HepG2 (cell line): Measurements from ENCODE around the gene VWA7. TPM values are rescaled to one million over a fixed set of nuclear protein-coding genes. Genes with fewer than 3 reads are reported as not detected.
A peak's percentile ranks its signal among the peaks of the same experiment; 100 is the strongest.

Experiments used
- CHD2 ChIP-seq: IDR thresholded peaks from 2 replicates; pipeline ENCODE4 v1.6.1; 2011; ENCODE audit warnings: low read depth, low read length, improper control_type of control experiment
- EP300 ChIP-seq, 3 experiments: sonication (generic) in 1 of 3; formaldehyde crosslinking in 1 of 3; IDR thresholded peaks; 2 replicates each; pipeline versions ENCODE4 v1.5.1 to v1.6.1; 2011 to 2020; ENCODE audit warnings: low read depth in 2 of 3, low read length in 2 of 3, borderline replicate concordance in 1 of 3, improper control_type of control experiment in 1 of 3, mild to moderate bottlenecking in 1 of 3, missing genetic modification reagents in 1 of 3, moderate library complexity in 1 of 3
- GLI4 ChIP-seq: sonication (generic); formaldehyde crosslinking; IDR thresholded peaks from 2 replicates; pipeline ENCODE4 v1.5.1; 2020; ENCODE audit warnings: missing genetic modification reagents, mild to moderate bottlenecking, moderate library complexity, borderline replicate concordance
- GTF3A ChIP-seq: sonication (generic); formaldehyde crosslinking; conservative IDR thresholded peaks from 2 replicates; pipeline ENCODE4 v1.4.0; 2020; ENCODE audit warnings: mild to moderate bottlenecking, missing genetic modification reagents
- KLF16 ChIP-seq, 2 experiments: sonication (generic) in 1 of 2; formaldehyde crosslinking in 1 of 2; IDR thresholded peaks; 2 replicates each; pipeline versions ENCODE4 v1.6.1 to v1.8.0; 2016 to 2023; ENCODE audit warnings: missing genetic modification reagents in 2 of 2, missing compliant biosample characterization in 1 of 2
- MEIS2 ChIP-seq: sonication (generic); formaldehyde crosslinking; IDR thresholded peaks from 2 replicates; pipeline ENCODE4 v1.9.0; 2021; ENCODE audit warnings: mild to moderate bottlenecking, missing genetic modification reagents
- RXRA ChIP-seq: sonication (generic); formaldehyde crosslinking; IDR thresholded peaks from 2 replicates; pipeline ENCODE4 v1.5.1; 2020; ENCODE audit warnings: missing genetic modification reagents
- SP1 ChIP-seq, 2 experiments: fragments of 450-650 bp in 1 of 2; sonication (generic) in 1 of 2; formaldehyde crosslinking in 1 of 2; IDR thresholded peaks; 2 replicates each; pipeline versions ENCODE4 v1.4.0 to v1.6.1; 2016 to 2020; ENCODE audit warnings: missing genetic modification reagents in 1 of 2
- ZFP36 ChIP-seq: fragments of 150-350 bp; IDR thresholded peaks from 2 replicates; pipeline ENCODE4 v1.6.1; 2018; ENCODE audit warnings: borderline replicate concordance, low read length, low read depth; ENCODE audit not compliant: partially characterized antibody
- ZNF235 ChIP-seq: sonication (generic); formaldehyde crosslinking; IDR thresholded peaks from 2 replicates; pipeline ENCODE4 v1.8.1; 2023; ENCODE audit warnings: mild to moderate bottlenecking, missing genetic modification reagents, borderline replicate concordance
- ZNF430 ChIP-seq: sonication (generic); formaldehyde crosslinking; IDR thresholded peaks from 2 replicates; pipeline ENCODE4 v1.9.0; 2021; ENCODE audit warnings: mild to moderate bottlenecking, missing genetic modification reagents
- ZNF570 ChIP-seq: sonication (generic); formaldehyde crosslinking; IDR thresholded peaks from 2 replicates; pipeline ENCODE4 v1.4.0; 2020; ENCODE audit warnings: mild to moderate bottlenecking, missing genetic modification reagents, borderline replicate concordance
- polyA plus RNA-seq, 8 experiments: library from polyadenylated mRNA; depleted of rRNA in 3 of 8; stranded (reverse) in 7 of 8; unstranded in 1 of 8; fragments of >200 nt; fragmentation: Illumina TruSeq in 4 of 8; extraction: Trizol in 4 of 8; gene quantifications; 2 replicates each; pipeline versions ENCODE4 v1.2.1 to v1.2.3, GENCODE V29; 2011 to 2016; ENCODE audit warnings: low read depth in 4 of 8, missing spikeins in 1 of 8, mixed read lengths in 1 of 8; ENCODE audit not compliant: insufficient read depth in 1 of 8
- total RNA-seq, 5 experiments: library from RNA; depleted of rRNA; stranded (reverse); fragments of >200 nt; fragmentation: Illumina TruSeq; extraction: Trizol; gene quantifications; 2 replicates each; pipeline ENCODE4 v1.2.3, GENCODE V29; 2016; ENCODE audit warnings: low read depth in 1 of 5
- TF ChIP-seq, protein P1 (sequence below): sonication (generic); formaldehyde crosslinking; IDR thresholded peaks from 2 replicates; pipeline ENCODE4 v1.4.0; 2020; ENCODE audit warnings: missing genetic modification reagents
- TF ChIP-seq, protein P2 (sequence below): sonication (generic); formaldehyde crosslinking; IDR thresholded peaks from 2 replicates; pipeline ENCODE4 v1.5.0; 2020; ENCODE audit warnings: missing genetic modification reagents
- TF ChIP-seq, protein P3 (sequence below): sonication (generic); formaldehyde crosslinking; IDR thresholded peaks from 2 replicates; pipeline ENCODE4 v1.5.0; 2020; ENCODE audit warnings: mild to moderate bottlenecking, missing genetic modification reagents, borderline replicate concordance

Gene VWA7
- total and polyA plus RNA-seq, 2 of the 13 experiments (the other 11 are each of a cell fraction or from before 2014, with no cell fraction given) = 0.86 to 3.3 TPM

DNA sequence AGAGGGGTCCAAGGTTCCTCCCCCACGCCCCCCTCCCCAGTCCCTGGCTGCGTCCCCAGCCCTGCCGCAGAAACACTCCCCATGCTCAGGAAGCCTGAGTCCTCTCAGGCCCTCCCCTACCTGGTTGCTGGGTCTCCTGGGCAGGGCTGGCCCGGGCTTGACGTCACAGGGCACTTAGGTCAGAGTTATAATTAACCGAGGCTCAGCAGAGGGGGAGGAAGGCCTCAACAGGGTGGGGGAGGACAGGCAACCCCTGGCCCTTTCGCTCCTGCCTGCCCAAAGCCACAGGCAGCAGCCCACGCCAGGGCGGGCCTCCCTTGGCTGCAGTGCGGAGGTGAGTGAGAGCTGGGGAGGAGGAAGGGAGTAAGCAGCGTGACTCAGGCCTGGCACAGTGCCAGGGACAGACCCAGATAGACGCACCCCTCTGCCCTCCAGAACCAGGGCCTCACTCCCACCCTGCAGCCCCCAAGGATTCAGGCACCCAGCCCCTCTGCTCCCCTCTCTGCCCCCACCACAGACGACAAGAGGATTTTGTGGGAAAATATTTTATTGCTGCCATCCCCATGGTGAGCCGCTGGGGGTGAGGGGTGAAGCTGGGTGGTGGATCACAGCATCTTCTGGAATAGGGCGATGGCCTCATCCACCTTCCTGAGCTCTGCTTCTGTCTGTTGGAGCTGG is at the start of gene VWA7 (continued):
- TF ChIP-seq RXRA (CRISPR knock-in tag) (peak; percentile 81), ZNF430 (CRISPR knock-in tag) (0 out of 2 replicates have a peak, but pooled peaks have one; percentile 72), ZFP36 (no peak), MEIS2 (CRISPR knock-in tag) (peak; percentile 16; the same call in 1 of the 2 replicates), ZNF570 (CRISPR knock-in tag) (no peak), EP300 (IDR thresholded peaks at IDR 0.05; ENCODE audit: low read depth in 2 of 2, low read length in 2 of 2) (peak in 1 of 2 experiments; percentile 45; a peak in 1 of 4 replicates), EP300 (CRISPR knock-in tag; IDR thresholded peaks at IDR 0.05; ENCODE audit: borderline replicate concordance) (peak; percentile 63), ZNF235 (CRISPR knock-in tag) (no peak), CHD2 (0 out of 2 replicates have a peak, but pooled peaks have one; percentile 11), GTF3A (CRISPR knock-in tag) (no peak), GLI4 (CRISPR knock-in tag) (0 out of 2 replicates have a peak, but pooled peaks have one; percentile 50), SP1 (IDR thresholded peaks at IDR 0.05) (no peak), SP1 (CRISPR knock-in tag; IDR thresholded peaks at IDR 0.05) (peak; percentile 49; the same call in 1 of the 2 replicates), KLF16 (CRISPR knock-in tag; IDR thresholded peaks at IDR 0.05) (peak in 1 of 2 experiments; percentile 77; a peak in 2 of 4 replicates)
- TF ChIP-seq, protein P1, sequence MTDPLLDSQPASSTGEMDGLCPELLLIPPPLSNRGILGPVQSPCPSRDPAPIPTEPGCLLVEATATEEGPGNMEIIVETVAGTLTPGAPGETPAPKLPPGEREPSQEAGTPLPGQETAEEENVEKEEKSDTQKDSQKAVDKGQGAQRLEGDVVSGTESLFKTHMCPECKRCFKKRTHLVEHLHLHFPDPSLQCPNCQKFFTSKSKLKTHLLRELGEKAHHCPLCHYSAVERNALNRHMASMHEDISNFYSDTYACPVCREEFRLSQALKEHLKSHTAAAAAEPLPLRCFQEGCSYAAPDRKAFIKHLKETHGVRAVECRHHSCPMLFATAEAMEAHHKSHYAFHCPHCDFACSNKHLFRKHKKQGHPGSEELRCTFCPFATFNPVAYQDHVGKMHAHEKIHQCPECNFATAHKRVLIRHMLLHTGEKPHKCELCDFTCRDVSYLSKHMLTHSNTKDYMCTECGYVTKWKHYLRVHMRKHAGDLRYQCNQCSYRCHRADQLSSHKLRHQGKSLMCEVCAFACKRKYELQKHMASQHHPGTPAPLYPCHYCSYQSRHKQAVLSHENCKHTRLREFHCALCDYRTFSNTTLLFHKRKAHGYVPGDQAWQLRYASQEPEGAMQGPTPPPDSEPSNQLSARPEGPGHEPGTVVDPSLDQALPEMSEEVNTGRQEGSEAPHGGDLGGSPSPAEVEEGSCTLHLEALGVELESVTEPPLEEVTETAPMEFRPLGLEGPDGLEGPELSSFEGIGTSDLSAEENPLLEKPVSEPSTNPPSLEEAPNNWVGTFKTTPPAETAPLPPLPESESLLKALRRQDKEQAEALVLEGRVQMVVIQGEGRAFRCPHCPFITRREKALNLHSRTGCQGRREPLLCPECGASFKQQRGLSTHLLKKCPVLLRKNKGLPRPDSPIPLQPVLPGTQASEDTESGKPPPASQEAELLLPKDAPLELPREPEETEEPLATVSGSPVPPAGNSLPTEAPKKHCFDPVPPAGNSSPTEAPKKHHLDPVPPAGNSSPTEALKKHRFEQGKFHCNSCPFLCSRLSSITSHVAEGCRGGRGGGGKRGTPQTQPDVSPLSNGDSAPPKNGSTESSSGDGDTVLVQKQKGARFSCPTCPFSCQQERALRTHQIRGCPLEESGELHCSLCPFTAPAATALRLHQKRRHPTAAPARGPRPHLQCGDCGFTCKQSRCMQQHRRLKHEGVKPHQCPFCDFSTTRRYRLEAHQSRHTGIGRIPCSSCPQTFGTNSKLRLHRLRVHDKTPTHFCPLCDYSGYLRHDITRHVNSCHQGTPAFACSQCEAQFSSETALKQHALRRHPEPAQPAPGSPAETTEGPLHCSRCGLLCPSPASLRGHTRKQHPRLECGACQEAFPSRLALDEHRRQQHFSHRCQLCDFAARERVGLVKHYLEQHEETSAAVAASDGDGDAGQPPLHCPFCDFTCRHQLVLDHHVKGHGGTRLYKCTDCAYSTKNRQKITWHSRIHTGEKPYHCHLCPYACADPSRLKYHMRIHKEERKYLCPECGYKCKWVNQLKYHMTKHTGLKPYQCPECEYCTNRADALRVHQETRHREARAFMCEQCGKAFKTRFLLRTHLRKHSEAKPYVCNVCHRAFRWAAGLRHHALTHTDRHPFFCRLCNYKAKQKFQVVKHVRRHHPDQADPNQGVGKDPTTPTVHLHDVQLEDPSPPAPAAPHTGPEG (CRISPR knock-in tag) = no peak
- TF ChIP-seq, protein P2, sequence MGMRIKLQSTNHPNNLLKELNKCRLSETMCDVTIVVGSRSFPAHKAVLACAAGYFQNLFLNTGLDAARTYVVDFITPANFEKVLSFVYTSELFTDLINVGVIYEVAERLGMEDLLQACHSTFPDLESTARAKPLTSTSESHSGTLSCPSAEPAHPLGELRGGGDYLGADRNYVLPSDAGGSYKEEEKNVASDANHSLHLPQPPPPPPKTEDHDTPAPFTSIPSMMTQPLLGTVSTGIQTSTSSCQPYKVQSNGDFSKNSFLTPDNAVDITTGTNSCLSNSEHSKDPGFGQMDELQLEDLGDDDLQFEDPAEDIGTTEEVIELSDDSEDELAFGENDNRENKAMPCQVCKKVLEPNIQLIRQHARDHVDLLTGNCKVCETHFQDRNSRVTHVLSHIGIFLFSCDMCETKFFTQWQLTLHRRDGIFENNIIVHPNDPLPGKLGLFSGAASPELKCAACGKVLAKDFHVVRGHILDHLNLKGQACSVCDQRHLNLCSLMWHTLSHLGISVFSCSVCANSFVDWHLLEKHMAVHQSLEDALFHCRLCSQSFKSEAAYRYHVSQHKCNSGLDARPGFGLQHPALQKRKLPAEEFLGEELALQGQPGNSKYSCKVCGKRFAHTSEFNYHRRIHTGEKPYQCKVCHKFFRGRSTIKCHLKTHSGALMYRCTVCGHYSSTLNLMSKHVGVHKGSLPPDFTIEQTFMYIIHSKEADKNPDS (CRISPR knock-in tag) = no peak
- TF ChIP-seq, protein P3, sequence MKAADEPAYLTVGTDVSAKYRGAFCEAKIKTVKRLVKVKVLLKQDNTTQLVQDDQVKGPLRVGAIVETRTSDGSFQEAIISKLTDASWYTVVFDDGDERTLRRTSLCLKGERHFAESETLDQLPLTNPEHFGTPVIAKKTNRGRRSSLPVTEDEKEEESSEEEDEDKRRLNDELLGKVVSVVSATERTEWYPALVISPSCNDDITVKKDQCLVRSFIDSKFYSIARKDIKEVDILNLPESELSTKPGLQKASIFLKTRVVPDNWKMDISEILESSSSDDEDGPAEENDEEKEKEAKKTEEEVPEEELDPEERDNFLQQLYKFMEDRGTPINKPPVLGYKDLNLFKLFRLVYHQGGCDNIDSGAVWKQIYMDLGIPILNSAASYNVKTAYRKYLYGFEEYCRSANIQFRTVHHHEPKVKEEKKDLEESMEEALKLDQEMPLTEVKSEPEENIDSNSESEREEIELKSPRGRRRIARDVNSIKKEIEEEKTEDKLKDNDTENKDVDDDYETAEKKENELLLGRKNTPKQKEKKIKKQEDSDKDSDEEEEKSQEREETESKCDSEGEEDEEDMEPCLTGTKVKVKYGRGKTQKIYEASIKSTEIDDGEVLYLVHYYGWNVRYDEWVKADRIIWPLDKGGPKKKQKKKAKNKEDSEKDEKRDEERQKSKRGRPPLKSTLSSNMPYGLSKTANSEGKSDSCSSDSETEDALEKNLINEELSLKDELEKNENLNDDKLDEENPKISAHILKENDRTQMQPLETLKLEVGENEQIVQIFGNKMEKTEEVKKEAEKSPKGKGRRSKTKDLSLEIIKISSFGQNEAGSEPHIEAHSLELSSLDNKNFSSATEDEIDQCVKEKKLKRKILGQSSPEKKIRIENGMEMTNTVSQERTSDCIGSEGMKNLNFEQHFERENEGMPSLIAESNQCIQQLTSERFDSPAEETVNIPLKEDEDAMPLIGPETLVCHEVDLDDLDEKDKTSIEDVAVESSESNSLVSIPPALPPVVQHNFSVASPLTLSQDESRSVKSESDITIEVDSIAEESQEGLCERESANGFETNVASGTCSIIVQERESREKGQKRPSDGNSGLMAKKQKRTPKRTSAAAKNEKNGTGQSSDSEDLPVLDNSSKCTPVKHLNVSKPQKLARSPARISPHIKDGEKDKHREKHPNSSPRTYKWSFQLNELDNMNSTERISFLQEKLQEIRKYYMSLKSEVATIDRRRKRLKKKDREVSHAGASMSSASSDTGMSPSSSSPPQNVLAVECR (CRISPR knock-in tag) = peak; percentile 84; the same call in 1 of the 2 replicates
